NCI-H1048 (cell line): ENCODE data around the gene RSL1D1.
"Not testable (repeated sequence)": the region's sequence is repeated elsewhere in the genome, so short reads cannot be mapped to it uniquely, and the experiment has no call there.

Experiments
- DNase-seq: peaks from one replicate; lab custom pipeline; 2025; lab: John Stamatoyannopoulos, UW

Gene RSL1D1

DNA sequence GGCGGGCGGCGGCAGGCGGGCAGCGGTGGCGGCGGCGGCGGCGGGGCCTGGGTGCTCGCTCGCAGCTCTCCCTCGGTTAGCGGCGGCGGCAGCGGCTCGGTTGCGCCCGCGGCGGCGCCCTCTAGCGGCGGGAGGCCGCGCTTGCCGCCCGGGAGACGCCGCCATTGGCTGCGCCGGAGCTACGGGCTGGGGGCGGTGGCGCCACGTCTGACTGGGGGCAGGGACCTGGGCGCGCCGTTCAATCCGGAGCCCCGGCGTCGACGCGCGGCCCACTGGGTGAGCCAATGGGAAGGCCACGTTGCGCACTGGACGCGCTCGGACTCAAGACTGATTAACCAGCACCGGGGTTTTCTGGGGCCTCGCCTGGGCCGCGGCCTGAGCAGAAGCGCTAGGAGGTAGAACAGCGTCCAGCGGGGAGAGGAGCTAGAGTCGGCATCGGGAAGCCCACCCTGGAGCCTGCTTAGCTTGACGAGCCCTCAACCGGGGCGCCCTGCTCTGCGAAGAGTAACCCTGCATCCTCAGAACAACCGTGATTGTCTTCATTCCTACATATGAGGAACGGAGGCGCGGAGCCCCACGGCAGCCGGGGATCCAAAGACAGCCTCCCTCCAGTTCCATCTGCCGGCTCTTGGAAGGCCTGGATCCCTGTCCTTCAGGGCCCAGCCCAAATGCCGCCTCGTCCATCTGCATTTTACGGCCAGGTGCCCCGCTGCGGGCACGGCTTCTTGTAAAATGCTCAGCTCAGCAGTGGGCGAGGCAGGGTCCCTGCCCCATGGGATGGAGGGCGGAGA lies 54.0 kb downstream of the RSL1D1 start, which contains the start of gene ZC3H7A:
Gene ZC3H7A, minus strand, starts transcription at position 93 of the 791 bp plus-strand sequence. CDS start 14,904 bp downstream, outside the sequence.
- DNase-seq, result peak; percentile 63

DNA sequence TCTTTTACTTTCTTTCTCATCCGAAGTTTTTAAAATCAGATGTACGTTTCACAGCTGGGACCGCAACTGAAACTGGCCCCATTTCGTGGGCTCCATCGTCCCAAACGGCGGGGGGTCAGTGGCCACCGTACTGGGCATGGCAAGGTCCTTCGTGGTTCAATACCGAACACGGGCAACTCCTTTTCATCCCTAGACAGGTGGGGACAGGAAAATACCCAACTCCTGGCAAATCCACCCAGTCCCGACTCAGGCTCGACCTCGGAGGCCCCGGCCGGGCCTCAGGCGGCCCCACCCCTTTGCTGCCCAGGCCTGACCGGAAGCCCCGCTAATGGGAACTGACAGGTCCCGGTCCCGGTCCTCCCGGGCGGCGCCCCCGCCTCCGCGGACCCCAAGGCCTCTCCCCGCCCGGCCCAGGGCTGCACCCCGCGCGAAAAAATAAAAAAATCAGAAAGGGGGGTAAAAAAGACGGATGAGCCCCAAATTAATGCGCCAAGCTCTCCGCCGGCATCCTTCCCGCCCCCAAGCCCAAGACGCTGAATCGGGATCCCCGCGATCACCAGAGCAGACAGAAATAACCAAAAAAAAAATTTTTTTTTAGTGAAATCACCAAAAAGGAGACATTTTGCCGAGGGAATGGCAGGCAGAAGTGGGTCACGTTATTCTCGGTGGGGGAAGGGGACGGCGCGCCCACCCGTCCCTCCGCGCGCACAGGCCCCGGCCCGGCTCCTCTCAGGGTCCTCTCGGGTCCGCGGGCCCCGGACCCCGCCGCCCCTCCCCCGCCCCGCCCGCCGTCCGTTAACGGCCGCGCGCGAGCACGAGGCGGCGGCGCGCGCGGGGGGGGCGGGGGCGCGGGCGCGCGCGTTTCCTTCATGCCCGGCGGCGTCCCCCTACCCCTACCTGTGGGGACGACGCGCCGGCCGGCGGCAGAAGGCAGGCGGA lies 54.8 kb downstream of the RSL1D1 start:
- DNase-seq, result no peak

DNA sequence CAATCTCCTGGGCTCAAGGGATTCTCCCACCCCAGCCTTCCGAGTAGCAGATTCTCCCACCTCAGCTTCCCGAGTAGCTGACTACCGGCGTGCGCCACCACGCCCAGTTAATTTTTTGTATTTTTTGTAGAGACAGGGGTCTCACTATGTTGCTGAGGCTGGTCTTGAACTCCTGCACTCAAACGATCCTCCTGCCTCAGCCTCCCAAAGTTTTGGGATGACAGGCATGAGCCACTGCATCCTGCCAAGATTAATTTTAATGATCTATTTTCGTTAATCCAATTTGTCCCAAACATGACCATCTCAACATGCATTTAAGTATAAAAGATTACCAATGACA lies 55.5 kb downstream of the RSL1D1 start:
- DNase-seq, result no peak

DNA sequence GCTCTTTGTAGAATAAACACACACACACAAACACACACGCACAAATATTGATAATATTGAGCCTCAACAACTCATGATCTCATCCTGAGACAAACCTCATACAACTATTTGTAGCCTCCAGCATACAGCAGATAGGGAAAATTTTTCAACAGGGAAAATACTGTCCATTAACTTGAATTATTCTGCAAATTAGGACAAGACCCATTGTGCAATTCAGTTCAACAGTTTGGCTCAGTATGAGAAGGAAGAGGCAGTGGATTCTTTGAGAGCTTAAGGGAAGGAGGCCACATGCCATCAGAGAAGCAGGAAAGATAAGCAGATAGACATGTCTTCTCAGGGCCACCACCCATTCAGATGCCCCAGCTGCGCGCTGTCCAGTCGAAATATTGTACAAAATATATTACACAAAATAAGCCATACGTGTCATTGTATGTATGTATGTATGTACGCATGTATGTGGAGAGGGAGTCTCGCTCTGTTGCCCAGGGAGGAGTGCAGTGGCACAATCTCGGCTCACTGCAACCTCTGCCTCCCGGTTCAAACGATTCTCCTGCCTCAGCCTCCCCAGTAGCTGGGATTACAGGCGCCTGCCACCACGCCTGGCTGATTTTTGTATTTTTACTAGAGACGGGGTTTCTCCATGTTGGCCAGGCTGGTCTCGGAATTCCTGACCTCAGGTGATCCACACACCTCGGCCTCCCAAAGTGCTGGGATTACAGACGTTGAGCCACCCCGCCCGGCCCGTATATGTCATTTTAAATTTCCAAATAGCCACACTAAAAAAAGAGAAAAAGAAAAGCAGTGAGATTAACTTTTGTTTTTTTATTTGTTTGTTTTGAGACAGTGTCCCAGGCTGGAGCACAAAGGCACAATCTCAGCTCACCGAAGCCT lies 56.1 kb downstream of the RSL1D1 start:
- no peak for DNase-seq

DNA sequence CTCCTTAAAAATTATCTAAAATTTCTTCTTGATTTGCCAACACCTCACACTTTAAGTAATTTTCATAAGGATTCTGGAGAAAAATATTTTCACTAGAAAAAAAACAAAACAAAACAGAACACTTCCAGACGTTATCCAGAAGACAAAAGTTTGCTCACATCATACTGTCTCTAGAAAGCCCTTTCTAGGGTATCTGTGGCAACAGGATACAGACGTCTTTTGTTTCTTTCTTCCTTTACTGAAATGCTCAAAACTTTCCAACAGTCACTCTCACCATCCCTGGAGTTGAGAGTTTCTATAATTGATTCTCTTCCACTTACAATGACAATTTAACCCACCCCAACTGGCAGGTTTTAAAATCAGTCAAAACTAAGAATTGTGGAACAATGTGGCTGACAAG lies 56.9 kb downstream of the RSL1D1 start:
- DNase-seq, result no peak

DNA sequence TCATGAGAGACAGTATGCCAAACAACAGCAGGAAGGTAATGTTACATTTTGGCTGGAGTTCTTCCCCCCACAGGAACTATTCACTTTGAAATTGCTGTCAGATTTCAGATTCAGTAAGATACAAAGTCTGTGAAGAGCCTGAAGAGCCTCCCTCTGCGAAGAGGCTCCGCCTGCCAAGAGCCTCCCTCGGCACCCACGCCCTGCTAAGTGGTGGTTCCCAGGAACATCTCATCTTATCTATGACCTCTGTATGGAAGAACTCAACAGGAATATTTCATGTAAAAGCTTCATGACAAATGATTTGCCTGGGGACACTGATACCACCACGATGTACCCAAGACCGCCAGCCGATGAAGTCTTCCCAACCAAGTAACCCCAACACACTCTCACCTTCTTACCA lies 57.5 kb downstream of the RSL1D1 start:
- DNase-seq, result no peak

DNA sequence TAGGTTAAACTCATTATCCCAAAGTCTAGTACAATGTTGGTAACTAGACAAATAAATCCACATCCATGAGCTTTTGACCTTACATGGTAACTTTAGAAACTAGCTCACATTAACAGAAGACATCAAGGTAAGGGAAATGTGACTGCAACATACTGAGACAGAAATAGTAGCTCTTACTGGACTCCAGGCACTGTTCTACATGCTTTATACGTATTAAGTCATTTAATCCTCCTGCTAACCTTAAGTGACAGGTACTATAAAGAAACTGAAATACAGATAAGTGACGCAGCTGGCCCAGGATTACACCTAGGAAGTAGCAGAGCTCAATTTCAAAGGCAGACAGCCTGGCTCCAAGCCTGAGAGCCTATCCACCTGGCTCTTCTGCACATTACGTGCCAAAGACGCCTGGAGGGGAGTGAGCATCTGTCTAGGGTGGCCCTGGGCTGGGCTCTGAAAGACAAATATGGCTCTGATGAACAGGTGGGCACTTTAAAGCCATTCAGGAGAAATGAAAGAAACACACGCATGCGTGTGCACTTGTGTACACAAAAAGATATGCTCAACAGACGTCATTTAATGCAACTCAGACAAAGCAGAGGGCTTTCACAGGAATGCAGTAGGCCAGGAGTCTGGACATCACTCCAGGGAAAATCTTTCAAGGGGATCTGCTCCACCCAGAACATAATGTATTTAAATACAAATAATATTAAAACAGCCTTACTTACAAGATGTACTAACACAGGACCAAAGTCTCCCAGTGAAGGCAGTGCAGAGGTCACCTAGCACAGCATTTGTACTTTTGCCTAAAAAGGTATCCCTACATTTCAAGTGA lies 58.7 kb downstream of the RSL1D1 start:
- no peak for DNase-seq

DNA sequence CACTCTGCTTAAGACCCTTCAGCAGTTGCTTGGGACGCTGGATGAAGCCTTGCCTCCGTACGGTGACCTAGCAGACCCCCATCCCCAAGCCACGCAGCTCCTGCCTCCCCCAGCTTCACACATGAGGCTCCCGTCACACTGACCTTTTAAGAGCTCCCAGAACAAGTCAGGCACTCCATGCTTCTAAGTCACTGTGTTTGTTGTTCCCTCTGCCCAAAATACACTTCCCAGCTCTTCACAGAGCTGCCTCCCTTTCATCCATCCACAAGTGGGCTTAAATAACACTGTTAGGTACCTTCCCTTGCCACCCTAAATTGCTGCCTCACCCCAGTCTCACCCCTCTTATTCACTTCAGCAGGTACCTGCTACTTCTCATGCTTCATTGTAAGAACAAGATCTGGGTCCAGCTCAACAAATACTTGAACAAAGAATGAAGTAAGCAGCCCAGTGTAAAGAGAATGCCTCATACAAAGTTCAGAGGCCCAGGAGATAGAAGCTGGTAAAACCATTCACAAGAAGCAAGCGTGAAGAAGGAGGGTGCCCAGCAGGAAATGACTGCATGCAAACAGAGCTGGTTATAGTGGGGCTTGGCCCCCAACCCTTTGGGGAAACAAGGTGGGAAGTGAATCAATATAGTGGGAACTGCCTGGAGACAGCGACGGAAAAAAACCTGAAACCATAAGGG lies 60.1 kb downstream of the RSL1D1 start:
- DNase-seq, result no peak

DNA sequence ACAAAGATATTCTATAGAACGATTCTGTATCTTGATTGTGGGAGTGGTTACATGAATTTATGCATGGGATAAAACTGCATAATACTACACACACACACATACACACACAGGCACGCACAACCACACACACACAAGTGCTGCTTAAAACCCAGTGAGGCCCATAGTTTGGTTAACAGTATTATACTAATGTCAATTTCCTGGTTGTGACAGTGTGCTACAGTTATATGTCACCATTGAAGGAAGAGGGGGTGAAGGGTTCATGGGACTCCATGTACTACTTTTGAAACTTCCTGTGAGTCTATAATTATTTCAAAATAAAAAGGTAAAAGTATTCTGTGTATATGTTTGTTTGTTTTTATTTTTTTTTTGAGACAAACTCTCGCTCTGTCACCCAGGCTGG lies 62.4 kb downstream of the RSL1D1 start:
- no peak for DNase-seq

DNA sequence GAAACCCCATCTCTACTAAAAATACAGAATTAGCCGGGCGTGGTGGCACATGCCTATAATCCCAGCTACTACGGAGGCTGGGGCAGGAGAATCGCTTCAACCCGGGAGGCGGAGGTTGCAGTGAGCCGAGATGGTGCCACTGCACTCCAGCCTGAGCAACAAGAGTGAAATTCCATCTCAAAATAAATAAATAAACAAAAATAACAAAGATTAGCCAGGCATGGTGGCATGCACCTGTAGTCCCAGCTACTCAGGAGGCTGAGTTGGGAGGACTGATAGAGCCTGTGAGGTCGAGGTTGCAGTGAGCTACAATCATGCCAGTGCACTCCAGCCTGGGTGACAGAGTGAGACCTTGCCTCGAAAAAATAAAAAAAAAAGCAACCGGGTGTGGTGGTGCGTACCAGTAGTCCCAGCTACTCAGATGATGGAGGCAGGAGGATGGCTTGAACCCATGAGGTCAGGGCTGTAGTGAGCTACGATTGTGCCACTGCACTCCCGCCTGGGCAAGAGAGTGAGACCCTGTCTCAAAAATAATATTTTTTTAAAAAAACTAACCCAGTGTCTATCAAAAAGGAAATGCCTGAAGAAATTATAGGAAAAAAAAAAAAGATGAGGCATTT lies 66.3 kb downstream of the RSL1D1 start:
- not testable (repeated sequence) for DNase-seq

DNA sequence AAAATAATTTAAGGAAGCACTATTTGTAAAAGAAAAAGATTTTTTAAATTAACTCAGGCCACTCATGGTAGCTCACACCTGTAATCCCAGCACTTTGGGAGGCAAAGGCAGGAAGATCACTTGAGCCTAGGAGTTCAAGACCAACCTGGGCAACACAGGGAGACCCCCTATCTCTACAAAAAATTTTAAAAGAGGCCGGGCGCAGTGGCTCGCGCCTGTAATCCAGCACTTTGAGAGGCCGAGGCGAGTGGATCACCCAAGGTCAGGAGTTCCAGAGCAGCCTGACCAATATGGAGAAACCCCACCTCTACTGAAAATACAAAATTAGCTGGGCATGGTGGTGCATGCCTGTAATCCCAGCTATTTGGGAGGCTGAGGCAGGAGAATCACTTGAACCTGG lies 67.0 kb downstream of the RSL1D1 start:
- not testable (repeated sequence) for DNase-seq

DNA sequence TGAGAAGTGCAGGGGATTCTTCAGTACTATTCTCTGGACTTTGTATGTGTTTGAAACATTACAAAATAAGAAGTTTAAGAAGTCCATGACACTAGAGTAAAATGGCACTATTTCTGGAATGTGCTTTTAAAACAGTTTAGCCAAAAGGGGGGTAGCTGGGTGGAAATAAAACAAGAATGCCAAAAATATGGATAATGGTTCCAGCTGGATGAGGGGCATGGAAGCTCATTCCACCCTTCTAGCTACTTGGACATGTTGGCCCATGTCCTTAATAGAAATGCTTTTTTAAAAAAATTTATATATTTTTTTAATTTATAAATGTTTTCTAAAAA lies 67.3 kb downstream of the RSL1D1 start:
- no peak for DNase-seq
